Measurements from ENCODE around the gene GNAQ.
"Not testable (repeated sequence)": the region's sequence is repeated elsewhere in the genome, so short reads cannot be mapped to it uniquely, and the experiment has no call there.

The GNAQ gene

GRCh38 chr9:77721156-77721555, 310.5 kb downstream of the GNAQ start:
- not testable (repeated sequence) for DNase-seq

DNA sequence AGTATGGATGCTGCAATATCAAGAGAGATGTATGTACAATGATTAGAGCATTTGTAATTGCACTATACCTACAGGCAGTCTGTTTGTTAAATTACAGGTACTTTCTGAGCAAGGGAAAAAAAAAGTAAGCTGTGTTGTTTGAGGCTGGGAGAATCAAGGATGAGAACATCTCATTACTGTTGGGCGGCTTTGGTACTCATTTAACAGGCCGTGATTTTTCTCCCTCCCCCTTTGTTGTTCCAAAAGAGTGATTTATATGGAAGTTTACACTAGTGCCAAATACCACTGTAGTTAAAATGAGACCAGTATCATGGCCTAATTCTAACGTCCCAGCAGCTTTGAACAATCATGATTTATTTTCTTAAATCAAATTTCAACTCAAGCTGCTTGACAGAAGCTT, 312.3 kb downstream of the GNAQ start:
- no peak for DNase-seq

GRCh38 chr9:77718298-77718640, 313.3 kb downstream of the GNAQ start:
- DNase-seq: not testable (repeated sequence)

- not testable (repeated sequence) for DNase-seq
Observed at GRCh38 chr9:77717608-77718297, 313.9 kb downstream of the GNAQ start.

GRCh38 chr9:77714077-77714549, 317.5 kb downstream of the GNAQ start:
- no peak for DNase-seq

DNA sequence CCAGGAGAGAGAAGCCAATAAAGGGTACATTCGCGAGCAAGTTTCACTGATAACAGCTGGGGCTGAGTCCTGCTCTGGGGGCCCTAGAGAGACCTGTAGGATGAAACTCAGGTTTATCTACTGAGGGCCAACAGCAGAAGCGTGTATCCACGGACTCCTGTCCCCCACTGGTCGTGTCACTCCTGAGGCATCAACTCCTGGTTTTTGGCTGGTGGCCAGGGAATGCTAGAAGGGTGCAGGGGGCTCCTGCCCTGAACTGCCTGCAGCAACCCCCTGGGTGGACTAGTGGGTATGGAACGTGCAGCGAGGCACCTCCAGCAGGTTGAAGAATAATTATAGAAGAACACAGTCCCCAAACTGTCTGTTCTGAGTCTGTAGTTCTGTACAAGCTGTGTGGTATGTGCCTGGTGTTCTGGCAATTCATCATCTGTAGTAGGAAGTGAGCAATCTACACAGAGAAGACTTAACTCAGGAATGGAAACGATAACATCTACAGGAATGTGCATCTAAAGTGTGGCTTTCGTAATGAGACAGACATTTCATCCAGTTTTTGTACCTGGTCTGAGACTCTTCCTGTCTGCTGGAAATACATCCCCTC, 319.0 kb downstream of the GNAQ start:
- no peak for DNase-seq

DNA sequence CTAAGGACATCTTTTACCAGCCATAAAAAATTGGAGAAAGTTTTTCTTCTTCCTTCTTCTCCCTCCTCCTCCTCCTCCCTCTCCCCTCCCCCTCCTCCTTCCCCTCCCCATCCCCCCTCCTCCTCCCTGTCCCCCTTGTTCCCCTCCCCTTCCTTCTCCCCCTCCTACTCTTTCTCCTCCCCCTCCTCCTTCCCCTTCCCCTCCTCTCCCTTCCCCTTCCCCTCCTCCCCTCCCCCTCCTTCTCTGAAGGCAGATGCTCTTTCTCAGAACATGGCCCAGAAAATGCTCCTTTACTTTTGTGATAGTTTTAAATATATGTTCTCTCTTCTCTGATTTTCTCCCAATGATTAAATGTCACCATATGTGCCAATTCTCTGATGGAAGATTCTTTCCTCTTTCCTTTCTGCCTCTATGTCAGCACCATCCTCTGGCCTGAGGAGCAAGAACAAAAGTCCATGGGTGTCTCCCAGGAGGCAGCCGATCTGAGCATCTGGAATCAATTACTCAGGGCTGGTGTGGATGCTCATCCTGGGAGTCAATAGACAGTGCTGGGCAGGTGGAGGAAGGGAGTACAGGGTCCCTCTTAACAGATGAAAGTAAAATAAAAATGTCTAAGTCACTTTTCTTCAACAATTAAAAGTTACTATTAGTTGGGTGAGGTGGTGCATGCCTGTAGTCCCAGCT, 320.5 kb downstream of the GNAQ start:
- DNase-seq: no peak

GRCh38 chr9:77710316-77710715, 321.3 kb downstream of the GNAQ start:
- no peak for DNase-seq

DNA sequence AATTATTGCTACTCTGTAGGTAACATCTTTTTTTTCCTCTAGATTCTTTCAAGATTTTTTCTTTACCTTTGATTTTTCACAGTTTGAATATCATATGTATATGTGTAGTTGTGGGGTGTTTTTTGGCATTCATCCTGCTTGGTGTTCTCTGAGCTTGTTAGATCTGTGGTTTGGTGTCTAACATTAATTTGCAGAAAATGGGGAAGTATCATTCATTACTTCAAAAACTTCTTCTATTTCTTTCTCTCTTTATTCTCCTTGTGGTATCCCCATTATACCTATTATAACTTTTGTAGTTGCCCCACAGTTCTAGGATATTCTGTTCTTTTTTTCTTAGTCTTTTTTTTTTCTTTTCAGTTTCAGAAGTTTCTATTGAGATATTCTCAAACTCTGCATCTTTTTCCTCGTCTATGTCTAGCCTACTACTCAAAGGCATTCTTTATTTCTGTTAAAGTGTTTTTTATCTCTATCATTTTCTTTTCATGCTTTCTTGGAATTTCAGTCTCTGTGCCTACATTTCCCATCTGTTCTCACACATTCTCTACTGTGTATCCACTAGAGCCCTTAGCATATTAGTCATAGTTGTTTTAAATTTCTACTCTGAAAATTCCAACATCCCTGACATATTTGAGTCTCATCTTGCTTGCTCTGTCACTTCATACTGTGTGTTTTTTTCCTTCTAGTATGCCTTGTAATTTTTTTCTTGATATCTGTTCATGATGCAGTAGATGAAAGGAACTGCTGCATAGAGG, 323.4 kb downstream of the GNAQ start:
- DNase-seq: no peak

DNA sequence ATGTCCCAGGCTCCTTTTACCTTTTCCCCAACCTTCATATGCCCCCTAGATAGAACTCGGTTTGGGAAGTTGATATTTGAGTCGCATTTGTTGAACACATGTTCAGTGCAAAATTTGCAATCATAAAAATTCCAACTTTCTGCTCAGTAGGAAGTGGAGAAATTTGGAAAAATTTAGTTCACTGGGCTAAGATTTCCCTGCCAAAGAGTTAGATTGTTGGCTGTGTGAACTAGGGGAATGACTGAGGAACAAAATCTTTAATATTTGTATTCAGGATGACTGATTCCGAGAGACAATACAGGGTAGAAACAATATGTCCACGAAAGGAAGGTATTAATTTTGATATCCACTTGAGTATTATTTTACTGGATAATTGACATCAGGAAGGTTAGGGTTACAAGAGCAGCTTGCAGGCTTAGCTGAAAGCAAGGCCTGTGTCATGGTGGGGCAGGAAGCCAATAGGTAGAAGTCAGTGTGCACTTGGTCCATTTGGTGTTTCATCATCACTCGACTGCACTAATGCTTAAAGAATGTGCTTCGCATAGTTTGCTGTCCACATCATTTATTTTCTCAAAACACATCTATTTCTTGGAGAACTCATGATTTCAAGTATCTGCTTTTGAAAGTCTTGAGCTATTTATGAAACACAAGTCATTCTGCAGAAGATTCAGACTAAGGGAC, 324.1 kb downstream of the GNAQ start:
- no peak for DNase-seq

DNA sequence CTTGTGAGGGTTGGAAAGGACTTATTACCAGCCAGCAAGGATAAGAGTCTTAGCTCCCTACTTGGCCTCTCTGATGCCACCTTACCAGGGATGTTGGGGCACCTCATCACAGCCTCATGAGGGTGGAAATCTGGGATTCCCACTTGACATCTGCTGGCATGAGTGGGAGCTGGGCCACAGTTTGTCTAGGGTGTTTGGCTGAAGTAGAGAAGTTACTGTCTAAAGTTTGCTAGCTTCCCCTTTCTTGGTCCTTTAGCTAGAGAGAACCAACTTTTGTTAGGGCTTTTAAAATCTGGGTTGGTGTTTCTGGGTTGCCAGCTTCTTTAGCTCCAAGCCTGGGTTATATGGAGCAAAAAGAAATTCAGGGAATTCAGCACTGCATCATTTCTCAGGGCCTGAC, 326.0 kb downstream of the GNAQ start:
- DNase-seq: no peak

DNA sequence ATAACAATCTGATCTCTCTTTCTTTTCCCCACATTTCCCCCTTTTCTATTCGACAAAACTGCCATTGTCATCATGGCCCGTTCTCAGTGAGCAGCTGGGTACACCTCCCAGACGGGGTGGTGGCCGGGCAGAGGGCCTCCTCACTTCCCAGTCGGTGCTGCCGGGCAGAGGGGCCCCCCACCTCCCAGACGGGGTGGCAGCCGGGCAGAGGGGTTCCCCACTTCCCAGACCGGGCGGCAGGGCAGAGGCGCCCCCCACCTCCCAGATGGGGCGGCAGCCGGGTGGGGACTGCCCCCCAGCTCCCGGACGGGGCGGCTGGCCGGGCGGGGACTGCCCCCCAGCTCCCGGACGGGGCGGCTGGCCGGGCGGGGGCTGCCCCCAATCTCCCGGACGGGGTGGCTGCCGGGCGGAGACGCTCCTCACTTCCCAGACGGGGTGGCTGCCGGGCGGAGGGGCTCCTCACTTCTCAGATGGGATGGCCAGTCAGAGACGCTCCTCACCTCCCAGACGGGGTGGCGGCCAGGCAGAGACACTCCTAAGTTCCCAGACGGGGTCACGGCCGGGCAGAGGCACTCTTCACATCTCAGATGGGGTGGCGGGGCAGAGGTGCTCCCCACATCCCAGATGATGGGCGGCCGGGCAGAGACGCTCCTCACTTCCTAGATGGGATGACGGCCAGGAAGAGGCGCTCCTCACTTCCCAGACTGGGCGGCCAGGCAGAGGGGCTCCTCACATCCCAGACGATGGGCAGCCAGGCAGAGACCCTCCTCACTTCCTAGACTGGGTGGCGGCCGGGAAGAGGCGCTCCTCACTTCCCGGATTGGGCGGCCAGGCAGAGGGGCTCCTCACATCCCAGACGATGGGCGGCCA, 328.9 kb downstream of the GNAQ start:
- DNase-seq: not testable (repeated sequence)

GRCh38 chr9:77697238-77697984, 334.2 kb downstream of the GNAQ start:
- DNase-seq: no peak

DNA sequence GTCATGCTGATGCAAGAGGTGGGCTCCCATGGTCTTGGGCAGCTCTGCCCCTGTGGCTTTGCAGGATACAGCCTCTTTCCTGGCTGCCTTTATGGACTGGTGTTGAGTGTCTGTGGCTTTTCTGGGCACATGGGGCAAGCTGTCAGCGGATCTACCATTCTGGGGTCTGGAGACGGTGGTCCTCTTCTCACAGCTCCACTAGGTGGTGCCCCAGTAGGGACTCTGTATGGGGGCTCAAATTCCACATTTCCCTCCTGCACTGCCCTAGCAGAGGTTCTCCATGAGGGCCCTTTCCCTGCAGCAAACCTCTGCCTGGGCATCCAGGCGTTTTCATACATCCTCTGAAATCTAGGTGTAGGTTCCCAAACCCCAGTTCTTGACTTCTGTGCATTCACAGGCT, 340.9 kb downstream of the GNAQ start:
- DNase-seq: not testable (repeated sequence)

- DNase-seq: not testable (repeated sequence)
Observed at GRCh38 chr9:77690119-77690518, 341.5 kb downstream of the GNAQ start.

DNA sequence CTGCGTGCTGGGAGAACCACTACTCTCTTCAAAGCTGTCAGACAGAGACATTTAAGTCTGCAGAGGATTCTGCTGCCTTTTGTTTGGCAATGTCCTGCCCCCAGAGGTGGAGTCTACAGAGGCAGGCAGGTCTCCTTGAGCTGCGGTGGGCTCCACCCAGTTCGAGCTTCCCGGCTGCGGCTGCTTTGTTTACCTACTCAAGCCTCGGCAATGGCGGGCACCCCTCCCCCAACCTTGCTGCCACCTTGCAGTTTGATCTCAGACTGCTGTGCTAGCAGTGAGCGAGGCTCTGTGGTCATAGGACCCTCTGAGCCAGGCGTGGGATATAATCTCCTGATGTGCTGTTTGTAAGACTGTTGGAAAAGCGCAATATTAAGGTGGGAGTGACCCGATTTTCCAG, 343.9 kb downstream of the GNAQ start:
- not testable (repeated sequence) for DNase-seq

GRCh38 chr9:77680581-77680980, 351.0 kb downstream of the GNAQ start:
- no peak for DNase-seq

- DNase-seq: no peak
Observed at GRCh38 chr9:77679661-77680368, 351.8 kb downstream of the GNAQ start.

GRCh38 chr9:77679088-77679487, 352.5 kb downstream of the GNAQ start:
- DNase-seq: no peak

DNA sequence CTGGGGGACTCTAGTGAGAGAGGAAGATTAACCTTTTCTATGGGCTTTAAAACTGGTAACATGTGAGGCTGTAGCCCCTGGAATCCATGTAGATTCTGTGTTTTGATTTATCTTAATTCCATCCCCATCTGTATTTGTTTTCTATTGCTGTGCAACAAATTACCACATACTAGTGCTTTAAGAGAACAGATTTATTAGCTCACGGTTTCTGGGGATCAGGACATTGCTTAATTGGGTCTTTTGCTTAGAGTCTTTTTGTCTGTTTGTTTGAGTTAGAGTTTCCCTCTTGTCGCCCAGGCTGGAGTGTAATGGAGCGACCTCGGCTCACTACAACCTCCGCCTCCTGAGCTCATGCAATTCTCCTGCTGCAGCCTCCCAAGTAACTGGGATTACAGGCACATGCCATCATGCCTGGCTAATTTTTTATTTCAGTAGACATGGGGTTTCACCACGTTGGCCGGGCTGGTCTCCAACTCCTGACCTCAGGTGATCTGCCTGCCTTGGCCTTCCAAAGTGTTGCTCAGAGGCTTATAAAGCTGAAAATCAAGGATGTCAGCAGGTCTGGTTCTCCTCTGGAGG, 353.6 kb downstream of the GNAQ start:
- no peak for DNase-seq
